Breast epithelium (tissue), 3 donors: Measurements from ENCODE around the gene ACRBP.

Experiments
- POLR2A ChIP-seq: fragments of 450-650 bp; IDR thresholded peaks from one replicate; pipeline ENCODE4 v1.6.1; 2016; ENCODE audit warnings: antibody characterized with exemption, mild to moderate bottlenecking, moderate library complexity
- POLR2AphosphoS5 ChIP-seq, 3 donors: sonication (generic); formaldehyde crosslinking; IDR thresholded peaks; one replicate each; pipeline ENCODE4 v1.6.1; 2017; ENCODE audit warnings: antibody characterized with exemption in 3 of 3
- TF ChIP-seq, protein P1 (sequence below), 3 donors: fragments of 450-650 bp; IDR thresholded peaks; one replicate each; pipeline ENCODE4 v1.5.1; 2016 to 2017; ENCODE audit warnings: antibody characterized with exemption in 3 of 3, mild to moderate bottlenecking in 3 of 3, moderate library complexity in 3 of 3

DNA sequence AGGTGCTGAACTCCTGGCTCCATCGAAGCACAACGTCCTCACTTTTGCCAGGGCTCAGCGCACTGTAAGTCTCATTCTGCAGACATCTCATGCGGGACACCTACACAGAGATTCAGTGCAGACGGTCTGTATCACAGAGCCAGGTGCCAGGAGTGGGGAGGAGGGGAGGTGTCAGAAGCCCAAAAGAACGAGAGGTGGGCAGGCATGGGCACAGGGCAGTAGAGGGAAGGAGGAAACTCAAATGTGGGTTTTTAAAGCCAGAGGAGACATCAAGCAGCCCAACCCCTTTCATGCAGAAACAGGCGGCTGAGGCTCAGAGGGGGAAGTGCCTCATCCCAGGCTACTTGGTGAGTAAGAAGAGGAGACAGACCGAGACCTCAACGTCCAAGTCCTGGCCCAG is 8.9 kb downstream of the ACRBP start:
- TF ChIP-seq POLR2A (no peak), POLR2AphosphoS5 (IDR thresholded peaks at IDR 0.05) (no peak)
- TF ChIP-seq, protein P1, sequence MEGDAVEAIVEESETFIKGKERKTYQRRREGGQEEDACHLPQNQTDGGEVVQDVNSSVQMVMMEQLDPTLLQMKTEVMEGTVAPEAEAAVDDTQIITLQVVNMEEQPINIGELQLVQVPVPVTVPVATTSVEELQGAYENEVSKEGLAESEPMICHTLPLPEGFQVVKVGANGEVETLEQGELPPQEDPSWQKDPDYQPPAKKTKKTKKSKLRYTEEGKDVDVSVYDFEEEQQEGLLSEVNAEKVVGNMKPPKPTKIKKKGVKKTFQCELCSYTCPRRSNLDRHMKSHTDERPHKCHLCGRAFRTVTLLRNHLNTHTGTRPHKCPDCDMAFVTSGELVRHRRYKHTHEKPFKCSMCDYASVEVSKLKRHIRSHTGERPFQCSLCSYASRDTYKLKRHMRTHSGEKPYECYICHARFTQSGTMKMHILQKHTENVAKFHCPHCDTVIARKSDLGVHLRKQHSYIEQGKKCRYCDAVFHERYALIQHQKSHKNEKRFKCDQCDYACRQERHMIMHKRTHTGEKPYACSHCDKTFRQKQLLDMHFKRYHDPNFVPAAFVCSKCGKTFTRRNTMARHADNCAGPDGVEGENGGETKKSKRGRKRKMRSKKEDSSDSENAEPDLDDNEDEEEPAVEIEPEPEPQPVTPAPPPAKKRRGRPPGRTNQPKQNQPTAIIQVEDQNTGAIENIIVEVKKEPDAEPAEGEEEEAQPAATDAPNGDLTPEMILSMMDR (IDR thresholded peaks at IDR 0.05), result no peak
